Retinal pigment epithelial cell (primary cell): ENCODE measurements around the gene MTR.

Source experiments
- DNase-seq: peaks from one replicate; pipeline ENCODE4 v3.0.0-alpha.2; 2010; ENCODE audit warnings: low read depth
- H3K4me3 ChIP-seq: 2 replicates; pipeline ENCODE4 v1.5.1; 2011; ENCODE audit warnings: mild to moderate bottlenecking, low read length, control low read depth, moderate library complexity
- CTCF ChIP-seq: conservative IDR thresholded peaks from 2 replicates; pipeline ENCODE4 v1.5.1; 2011; ENCODE audit warnings: low read depth, low read length, control low read depth, inconsistent platforms

The MTR gene

GRCh38 chr1:236948381-236948780, 153.3 kb downstream of the MTR start:
- TF ChIP-seq CTCF, result no peak
- no peak overlapping the region for H3K4me3 ChIP-seq
- no peak for DNase-seq

GRCh38 chr1:236948996-236949395, 153.9 kb downstream of the MTR start:
- TF ChIP-seq CTCF, result no peak
- no peak overlapping the region for H3K4me3 ChIP-seq
- no peak for DNase-seq

GRCh38 chr1:236950365-236950764, 155.3 kb downstream of the MTR start:
- H3K4me3 ChIP-seq, result no peak overlapping the region
- DNase-seq, result no peak
- TF ChIP-seq CTCF, result no peak

- DNase-seq, result no peak
- no peak for TF ChIP-seq CTCF
- no peak overlapping the region for H3K4me3 ChIP-seq
Measured at GRCh38 chr1:236951672-236952071, 156.6 kb downstream of the MTR start.

GRCh38 chr1:236952246-236953003, 157.3 kb downstream of the MTR start:
- DNase-seq, result no peak
- no peak for TF ChIP-seq CTCF
- no peak overlapping the region for H3K4me3 ChIP-seq

- TF ChIP-seq CTCF, result no peak
- DNase-seq, result no peak
- no peak overlapping the region for H3K4me3 ChIP-seq
Measured at GRCh38 chr1:236953151-236953700, 158.1 kb downstream of the MTR start.
